ENCODE results near the gene CHIT1. TPM values are rescaled to one million over a fixed set of nuclear protein-coding genes. Genes with fewer than 3 reads are reported as not detected.

CHIT1 gene
- total RNA-seq, 2 experiments from 2014 or later, result 1.9 to 3.6 TPM

GRCh38 chr1:203213126-203213525 is 16.3 kb downstream of the CHIT1 start:
- Histone ChIP-seq H3K4me2 (ENCODE audit: low read length) (no peak overlapping the region), H3K9me3 (ENCODE audit: low read length) (no peaks in the 10 kb centered on the region; the same call in 1 of the 2 replicates), H3K9me2 (ENCODE audit: insufficient read depth, low read length) (no peaks in the 10 kb centered on the region), H3K4me3 (ENCODE audit: low read depth, low read length, poor library complexity, severe bottlenecking) (no peak overlapping the region), H3K79me2 (ENCODE audit: insufficient read depth, low read depth, low read length) (no peaks in the 10 kb centered on the region), H3K27ac (ENCODE audit: low read depth, low read length, poor library complexity, severe bottlenecking) (no peak overlapping the region), H3K4me1 (ENCODE audit: insufficient read depth, low read length, poor library complexity, severe bottlenecking) (no peaks in the 10 kb centered on the region), H2AFZ (ENCODE audit: low read length) (no peak overlapping the region), H4K20me1 (ENCODE audit: insufficient read depth, low read length) (no peaks in the 10 kb centered on the region), H3K36me3 (ENCODE audit: insufficient read depth, low read length) (no peaks in the 10 kb centered on the region)
- POLR2A ChIA-PET, result no interaction called here
- TF ChIP-seq, protein P1, sequence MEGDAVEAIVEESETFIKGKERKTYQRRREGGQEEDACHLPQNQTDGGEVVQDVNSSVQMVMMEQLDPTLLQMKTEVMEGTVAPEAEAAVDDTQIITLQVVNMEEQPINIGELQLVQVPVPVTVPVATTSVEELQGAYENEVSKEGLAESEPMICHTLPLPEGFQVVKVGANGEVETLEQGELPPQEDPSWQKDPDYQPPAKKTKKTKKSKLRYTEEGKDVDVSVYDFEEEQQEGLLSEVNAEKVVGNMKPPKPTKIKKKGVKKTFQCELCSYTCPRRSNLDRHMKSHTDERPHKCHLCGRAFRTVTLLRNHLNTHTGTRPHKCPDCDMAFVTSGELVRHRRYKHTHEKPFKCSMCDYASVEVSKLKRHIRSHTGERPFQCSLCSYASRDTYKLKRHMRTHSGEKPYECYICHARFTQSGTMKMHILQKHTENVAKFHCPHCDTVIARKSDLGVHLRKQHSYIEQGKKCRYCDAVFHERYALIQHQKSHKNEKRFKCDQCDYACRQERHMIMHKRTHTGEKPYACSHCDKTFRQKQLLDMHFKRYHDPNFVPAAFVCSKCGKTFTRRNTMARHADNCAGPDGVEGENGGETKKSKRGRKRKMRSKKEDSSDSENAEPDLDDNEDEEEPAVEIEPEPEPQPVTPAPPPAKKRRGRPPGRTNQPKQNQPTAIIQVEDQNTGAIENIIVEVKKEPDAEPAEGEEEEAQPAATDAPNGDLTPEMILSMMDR (conservative IDR thresholded peaks at IDR 0.05; ENCODE audit: low read length), result no peak
- TF ChIP-seq EZH2phosphoT487 (IDR thresholded peaks at IDR 0.05; ENCODE audit: borderline replicate concordance, low read depth, low read length), result no peak
- intact Hi-C loops (cut with micrococcal nuclease; ENCODE audit: unreplicated experiment), result no loop called here
- DNase-seq (ENCODE audit: low spot score), result no peak
- no TSS peak for BruUV-seq (replicated peaks)
- CTCF ChIA-PET (ENCODE audit: unreplicated experiment), result interaction anchor here (0.6 kb wide), 1 partner anchor 153 kb away, joined by 3 read pairs; no protein-coding TSS in a partner anchor

GRCh38 chr1:203211812-203212211 is 17.7 kb downstream of the CHIT1 start:
- H3K36me3 ChIP-seq (ENCODE audit: insufficient read depth, low read length), result no peaks in the 10 kb centered on the region
- no peaks in the 10 kb centered on the region for H4K20me1 ChIP-seq (ENCODE audit: insufficient read depth, low read length)
- TF ChIP-seq EZH2phosphoT487 (IDR thresholded peaks at IDR 0.05; ENCODE audit: borderline replicate concordance, low read depth, low read length), result no peak
- TF ChIP-seq, protein P1 (conservative IDR thresholded peaks at IDR 0.05; ENCODE audit: low read length), result no peak
- H3K79me2 ChIP-seq (ENCODE audit: insufficient read depth, low read depth, low read length), result no peaks in the 10 kb centered on the region
- no peak for DNase-seq (ENCODE audit: low spot score)
- no peaks in the 10 kb centered on the region for H3K4me1 ChIP-seq (ENCODE audit: insufficient read depth, low read length, poor library complexity, severe bottlenecking)
- H3K27ac ChIP-seq (ENCODE audit: low read depth, low read length, poor library complexity, severe bottlenecking), result no peak overlapping the region
- BruUV-seq (replicated peaks), result no TSS peak
- CTCF ChIA-PET (ENCODE audit: unreplicated experiment), result no interaction called here
- H3K4me3 ChIP-seq (ENCODE audit: low read depth, low read length, poor library complexity, severe bottlenecking), result no peak overlapping the region
- no peaks in the 10 kb centered on the region for H3K9me2 ChIP-seq (ENCODE audit: insufficient read depth, low read length)
- no peak overlapping the region for H3K4me2 ChIP-seq (ENCODE audit: low read length)
- intact Hi-C loops (cut with micrococcal nuclease; ENCODE audit: unreplicated experiment), result no loop called here
- H3K9me3 ChIP-seq (ENCODE audit: low read length), result no peaks in the 10 kb centered on the region; the same call in 1 of the 2 replicates
- H2AFZ ChIP-seq (ENCODE audit: low read length), result no peak overlapping the region
- POLR2A ChIA-PET, result no interaction called here

DNA sequence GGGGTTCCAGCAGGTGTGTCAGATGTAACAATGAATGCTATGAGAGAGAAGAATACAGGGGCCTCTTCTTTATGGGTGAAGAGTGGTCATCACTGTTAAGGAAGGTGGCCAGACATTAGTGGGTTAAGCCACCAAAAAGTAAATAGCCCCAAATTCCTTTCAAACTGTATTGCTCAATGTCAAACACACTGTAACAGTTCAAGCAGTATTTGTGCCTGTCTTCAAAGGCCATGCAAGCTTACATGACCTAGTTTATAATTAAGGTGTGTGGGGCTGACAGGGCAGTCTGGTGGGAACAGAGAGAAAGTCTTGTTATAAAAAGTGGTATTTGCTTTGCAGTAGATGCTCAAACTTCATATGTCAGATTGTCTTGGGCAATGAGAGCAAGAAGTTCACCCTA is 18.5 kb downstream of the CHIT1 start:
- BruUV-seq (replicated peaks), result no TSS peak
- Histone ChIP-seq H4K20me1 (ENCODE audit: insufficient read depth, low read length) (no peaks in the 10 kb centered on the region), H3K27ac (ENCODE audit: low read depth, low read length, poor library complexity, severe bottlenecking) (no peak overlapping the region), H2AFZ (ENCODE audit: low read length) (no peak overlapping the region), H3K4me2 (ENCODE audit: low read length) (no peak overlapping the region), H3K9me3 (ENCODE audit: low read length) (no peaks in the 10 kb centered on the region; the same call in 1 of the 2 replicates), H3K4me1 (ENCODE audit: insufficient read depth, low read length, poor library complexity, severe bottlenecking) (no peaks in the 10 kb centered on the region), H3K9me2 (ENCODE audit: insufficient read depth, low read length) (no peaks in the 10 kb centered on the region), H3K4me3 (ENCODE audit: low read depth, low read length, poor library complexity, severe bottlenecking) (no peak overlapping the region), H3K36me3 (ENCODE audit: insufficient read depth, low read length) (no peaks in the 10 kb centered on the region), H3K79me2 (ENCODE audit: insufficient read depth, low read depth, low read length) (no peaks in the 10 kb centered on the region)
- CTCF ChIA-PET (ENCODE audit: unreplicated experiment), result no interaction called here
- DNase-seq (ENCODE audit: low spot score), result no peak
- TF ChIP-seq, protein P1 (conservative IDR thresholded peaks at IDR 0.05; ENCODE audit: low read length), result no peak
- no peak for TF ChIP-seq EZH2phosphoT487 (IDR thresholded peaks at IDR 0.05; ENCODE audit: borderline replicate concordance, low read depth, low read length)
- POLR2A ChIA-PET, result no interaction called here
- intact Hi-C loops (cut with micrococcal nuclease; ENCODE audit: unreplicated experiment), result no loop called here

Measured in OCI-LY7 (cell line).